AG20443 (cell line): ENCODE data around the gene S100A8.
"Not testable (repeated sequence)": the region's sequence is repeated elsewhere in the genome, so short reads cannot be mapped to it uniquely, and the experiment has no call there.

ENCODE experiments used
- DNase-seq: peaks from one replicate; pipeline ENCODE4 v3.0.0; 2012; ENCODE audit warnings: low spot score, mixed read lengths

The S100A8 gene

DNA sequence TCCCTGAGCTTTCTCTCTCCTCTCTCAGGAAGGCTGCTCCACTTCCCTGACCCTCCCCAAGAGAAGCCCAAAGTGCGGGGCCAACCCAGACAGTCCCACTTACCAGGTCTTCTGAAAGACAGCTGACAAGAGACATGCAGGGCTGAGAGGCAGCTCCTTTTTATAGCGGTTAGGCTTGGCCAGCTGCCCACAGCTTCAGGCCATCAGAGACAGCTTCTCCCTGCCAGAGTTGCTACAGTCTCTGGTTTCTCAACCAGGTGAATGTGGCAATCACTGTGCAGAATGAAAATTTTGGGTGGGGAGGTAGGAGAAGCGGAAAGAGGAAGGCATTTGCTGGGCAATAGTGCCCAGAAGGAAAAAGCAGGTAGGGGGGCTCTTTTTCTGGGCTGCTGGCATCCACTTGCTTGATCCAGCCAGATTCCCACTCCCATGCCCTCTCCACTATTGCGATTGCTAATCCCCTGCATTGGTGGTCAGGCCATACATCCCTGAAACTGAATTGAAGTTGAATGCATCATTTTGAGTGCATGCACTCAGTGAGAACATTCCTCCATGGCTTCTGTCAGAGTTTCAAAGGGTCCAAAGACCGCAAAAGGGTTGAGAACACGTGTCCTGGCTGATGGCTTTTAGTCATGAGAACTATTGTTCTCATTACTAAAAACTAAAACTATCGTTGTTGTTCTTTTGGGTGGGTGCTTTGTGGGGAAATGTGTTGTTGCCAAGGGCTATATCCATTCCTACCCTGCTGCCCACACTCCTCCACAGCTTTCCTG lies at the start of gene S100A8:
Gene S100A8 (minus strand): TSS at position 136 of the 773 bp plus-strand sequence. CDS start 538 bp downstream, outside the sequence.
- no peak for DNase-seq

DNA sequence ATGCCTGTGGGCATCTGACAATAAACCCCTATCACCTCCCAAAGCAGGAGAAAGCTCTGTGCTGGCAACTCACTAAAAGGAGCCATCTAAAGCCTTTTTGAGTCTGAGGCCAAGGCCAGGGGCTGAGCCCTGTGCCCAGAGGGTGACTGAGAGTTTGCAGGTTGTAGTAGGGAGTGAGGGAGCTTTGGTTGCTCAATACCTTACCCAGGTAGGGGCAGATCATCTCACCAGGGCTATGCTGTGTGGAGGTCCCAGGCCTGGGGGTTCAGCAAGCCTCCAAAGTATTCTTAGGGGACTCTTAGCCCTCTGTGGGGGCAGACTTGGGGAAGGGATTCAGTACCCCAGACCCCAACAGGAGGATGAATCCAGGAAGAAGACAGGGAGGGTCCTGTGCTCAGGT lies 48.4 kb upstream of the S100A8 start:
- no peak for DNase-seq

DNA sequence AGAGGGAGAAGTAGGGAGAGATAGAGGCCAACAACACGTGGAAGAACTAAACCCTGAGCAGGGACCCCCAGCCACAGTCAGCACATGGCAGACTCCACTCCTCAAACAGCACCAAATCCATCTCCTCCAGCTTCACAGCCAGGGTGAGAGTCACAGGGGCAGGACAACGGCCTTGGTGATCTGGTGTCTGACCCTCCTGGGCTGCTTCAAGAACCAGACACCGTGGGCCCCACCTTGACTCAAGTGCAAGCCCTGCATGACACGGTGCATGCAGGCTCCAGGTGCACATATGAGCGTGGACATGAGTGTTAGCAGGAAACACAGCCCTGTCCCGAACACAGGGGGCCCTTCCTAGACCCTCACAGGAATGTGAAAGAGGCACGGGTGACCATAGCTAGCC lies 47.7 kb upstream of the S100A8 start:
- DNase-seq, result no peak

DNA sequence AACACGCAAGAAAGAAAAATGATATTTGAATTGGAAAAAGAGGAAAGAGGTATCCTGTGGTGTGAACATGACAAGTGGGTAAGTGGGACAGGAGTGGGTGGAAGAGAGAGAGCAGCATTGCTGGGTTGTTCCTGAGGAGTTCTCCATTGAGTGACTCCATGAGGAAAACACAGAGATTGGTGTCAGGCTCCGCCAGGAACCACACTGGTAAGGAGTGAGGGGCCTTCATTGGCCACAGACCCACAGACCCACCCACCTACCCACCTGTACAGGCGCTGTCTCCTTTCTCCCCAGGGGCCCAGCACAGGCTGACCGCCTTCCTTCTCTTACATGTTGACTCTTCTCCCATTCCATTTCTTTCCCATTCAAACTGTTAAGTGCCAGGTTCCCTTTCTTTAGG lies 46.4 kb upstream of the S100A8 start:
- DNase-seq, result no peak

DNA sequence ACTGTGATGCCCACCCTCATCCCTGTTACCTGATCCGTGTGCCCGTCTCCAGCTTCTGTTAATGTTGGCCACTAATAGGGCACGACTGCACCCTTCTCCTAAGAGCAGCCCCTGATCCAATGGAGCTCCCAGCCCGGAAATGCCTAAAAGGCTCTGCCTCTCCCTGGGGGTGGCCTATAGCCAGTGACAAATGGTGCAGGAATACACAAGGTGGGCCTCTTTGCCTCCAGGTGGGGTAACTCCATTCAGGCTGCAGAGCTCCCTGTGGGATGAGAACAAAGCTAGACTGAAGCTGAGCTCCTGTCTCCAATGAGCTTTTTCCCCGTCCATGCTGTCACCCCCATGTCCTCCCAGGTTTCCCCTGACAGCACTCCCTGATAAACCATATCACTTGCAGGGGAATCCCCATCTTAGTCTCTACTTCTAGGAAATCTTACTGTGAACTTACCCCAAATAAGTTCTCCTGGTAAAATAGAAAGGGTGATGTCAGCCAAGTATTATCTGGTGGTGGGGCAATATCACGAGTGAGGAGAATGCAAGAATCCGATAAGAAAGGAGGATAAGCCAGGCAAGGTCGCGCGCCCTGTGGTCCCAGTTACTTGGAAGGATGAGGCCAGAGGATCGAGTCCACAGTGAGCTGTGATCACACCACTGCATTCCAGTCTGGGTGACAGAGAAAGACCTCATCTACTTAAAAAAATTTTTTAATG lies 44.0 kb upstream of the S100A8 start:
- DNase-seq, result no peak

DNA sequence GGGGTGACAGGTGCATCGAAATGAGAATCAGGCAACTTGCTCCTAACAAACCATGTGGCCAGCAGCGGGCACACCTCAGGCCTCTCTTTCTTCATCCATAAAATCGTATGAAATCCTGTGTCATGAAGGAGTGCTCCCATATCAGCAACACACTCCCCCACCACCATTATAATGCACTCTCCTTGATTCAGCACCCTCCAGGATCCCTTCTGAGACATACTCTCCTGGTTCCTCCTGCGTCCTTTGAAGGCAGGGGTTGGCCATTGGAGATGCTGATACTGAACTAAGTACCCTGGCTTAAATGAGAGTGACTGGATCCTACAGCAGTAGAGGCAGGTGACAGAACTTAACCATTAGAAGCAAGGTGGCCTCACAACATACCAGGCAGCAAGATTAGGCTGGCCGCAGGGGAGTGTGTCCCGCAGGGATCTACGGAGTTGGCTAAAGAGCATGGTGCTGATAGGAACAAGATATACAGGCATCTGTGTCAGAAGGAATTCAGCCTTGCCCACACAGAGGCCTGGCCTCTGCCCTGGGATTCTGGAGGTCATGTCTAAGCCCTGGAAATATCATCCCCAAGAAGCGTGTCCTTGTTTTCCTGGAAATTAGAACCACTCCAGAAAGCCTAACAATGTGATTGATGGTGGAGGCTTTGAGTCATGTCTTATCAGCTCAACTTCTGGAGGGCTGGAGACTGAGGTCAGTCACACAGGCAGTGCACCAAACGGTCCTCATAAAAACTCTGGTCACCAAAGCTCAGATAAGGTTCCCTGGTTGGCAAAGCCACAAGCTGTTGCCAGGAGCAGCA lies 42.2 kb upstream of the S100A8 start:
- peak; percentile 4 for DNase-seq

DNA sequence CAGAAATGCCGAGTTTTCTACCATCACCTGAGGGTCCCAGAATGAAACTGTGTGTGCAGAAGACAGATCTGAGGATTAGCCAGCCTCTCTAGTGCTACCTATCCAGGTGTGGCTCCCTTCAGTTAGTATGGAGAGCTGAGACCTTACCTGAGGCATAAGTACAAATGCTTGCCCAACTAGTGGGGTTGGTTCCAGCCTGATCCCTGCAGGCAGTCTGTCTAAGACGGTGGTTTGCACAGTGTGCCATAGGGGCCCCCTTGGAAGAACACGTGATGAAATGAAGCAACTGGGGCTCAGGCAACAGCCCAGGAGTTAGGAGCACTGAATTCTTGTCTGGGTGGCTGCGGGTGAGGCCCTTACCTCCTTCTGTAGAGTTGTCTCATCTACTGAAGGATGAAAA lies 41.1 kb upstream of the S100A8 start:
- peak; percentile 2 for DNase-seq

DNA sequence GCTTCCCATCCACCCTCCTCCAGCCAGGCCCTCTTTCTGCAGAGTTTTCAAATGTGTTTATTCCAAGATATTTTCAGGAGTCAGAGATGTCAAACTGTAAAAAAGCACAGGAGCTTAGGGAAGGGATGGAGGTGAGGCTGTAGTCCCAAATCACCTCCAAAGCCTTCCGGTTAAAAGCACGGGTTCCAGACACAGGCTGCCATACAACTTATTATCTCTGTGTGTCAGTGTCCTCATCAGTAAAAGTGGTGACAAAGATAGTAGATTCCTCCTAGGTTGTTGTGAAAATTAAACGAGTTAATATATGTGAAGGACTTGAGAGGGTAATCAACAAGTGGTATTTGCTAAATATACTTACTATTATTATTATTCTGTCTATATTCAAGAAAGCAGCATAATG lies 40.6 kb upstream of the S100A8 start:
- no peak for DNase-seq

DNA sequence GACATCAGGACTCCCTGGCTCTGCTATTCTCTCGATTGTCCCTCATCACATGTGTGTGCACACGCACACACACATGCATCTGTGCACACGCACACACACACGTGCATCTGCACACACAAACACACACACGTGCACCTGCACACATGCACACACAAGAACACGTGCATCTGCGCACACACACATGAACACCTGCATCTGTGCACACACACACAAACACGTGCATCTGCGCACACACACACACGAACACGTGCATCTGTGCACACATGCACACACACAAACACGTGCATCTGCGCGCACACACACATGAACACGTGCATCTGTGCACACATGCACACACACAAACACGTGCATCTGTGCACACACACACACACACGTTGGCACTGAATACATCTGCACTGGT lies 40.1 kb upstream of the S100A8 start:
- no peak for DNase-seq

DNA sequence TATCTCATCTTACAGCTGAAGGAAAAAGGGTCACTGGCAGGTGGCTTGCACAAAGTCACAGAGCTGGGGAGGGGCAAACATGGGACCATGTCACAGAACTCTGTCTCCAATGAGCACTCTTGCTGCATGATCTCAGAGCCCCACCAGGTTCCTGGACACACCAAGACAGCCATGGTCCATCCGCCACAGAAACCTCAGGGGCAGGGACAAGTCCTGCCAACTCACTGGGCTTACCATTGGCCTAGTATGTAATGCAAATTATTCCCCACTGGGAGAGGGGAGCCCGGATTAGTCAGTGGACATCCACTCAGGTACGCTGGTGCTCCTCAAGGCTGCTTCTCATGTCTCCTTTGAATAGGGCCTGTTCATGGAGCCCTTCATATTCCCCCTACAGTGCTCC lies 39.7 kb upstream of the S100A8 start:
- no peak for DNase-seq

DNA sequence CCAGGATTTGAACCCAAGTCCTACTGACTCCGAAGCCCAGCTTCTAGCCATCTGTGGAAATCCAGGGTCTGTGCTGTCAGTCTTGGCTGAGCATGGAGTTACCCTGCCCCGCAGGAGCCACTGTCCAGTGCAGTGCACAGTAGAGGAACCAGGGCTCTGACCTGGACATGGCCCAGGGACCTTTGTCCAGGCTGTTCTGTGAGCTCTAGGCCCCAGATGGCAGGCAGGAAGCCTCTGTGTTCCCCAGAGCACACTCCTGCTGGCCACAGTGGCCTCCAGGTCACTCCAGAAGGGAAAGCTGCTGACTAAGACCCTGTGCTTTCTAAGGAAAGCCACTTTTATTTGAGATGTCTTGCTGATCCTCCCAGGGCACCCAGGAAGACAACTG lies 39.3 kb upstream of the S100A8 start:
- DNase-seq, result no peak

DNA sequence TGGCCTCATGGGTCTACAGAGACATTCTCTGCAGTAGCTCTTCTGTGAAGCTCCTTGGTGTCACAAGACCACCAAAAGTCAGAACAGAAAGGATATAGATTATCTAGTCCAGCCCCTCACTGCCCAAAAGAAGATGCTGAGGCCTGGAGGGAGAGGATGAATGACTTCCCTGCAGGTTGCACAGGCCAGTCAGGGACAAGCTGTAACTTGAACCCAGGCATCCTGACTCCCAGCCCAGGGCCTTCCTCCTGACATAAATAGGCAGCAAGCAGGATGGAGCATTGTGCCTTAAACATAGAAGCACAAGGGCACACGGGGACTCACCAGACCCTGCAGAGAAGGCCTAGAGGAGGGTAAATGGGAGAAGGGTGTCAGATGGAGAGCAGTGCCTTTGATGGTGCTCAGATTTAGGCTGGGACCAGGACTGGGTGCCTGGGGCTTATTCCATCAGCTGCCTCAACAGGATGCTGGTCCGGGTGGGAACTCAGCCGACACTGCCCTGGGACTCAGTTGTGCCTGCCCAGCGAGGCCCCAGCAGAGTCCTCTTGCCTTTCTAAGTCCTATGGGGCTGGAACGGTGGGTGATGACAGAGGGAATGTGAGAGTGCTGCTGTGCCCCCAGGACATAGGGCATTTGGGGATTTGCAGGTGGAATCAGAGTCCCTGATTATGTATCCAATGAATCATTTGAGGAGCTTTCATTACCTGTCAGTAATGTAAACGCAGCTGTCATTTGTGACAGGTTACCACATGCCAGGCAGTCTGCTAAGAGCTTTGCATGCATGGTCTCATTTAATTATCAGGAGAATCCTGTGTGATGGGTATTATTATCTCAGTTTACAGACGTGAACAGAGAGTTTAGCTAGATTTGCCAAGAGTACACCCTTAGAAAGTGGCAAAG lies 38.6 kb upstream of the S100A8 start:
- no peak for DNase-seq

DNA sequence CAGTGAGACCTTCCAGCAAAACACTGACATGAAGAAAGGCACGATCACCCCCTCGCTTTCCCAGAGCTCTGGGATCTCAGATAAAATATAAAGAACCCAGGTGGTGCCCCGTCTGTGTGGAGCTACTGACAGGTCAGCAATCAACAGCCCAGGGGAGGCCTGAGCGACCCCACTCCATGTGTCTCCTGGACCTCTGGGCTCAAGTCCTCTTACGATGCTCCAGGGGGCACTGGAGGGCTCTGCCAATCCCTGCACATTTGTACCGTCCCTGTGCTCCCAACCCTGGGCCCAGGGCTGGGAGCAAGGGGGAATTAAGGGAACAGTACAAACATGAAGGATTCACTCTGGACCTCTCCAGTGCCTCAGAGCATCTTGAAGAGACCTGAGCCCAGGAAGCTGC lies 37.9 kb upstream of the S100A8 start:
- no peak for DNase-seq

DNA sequence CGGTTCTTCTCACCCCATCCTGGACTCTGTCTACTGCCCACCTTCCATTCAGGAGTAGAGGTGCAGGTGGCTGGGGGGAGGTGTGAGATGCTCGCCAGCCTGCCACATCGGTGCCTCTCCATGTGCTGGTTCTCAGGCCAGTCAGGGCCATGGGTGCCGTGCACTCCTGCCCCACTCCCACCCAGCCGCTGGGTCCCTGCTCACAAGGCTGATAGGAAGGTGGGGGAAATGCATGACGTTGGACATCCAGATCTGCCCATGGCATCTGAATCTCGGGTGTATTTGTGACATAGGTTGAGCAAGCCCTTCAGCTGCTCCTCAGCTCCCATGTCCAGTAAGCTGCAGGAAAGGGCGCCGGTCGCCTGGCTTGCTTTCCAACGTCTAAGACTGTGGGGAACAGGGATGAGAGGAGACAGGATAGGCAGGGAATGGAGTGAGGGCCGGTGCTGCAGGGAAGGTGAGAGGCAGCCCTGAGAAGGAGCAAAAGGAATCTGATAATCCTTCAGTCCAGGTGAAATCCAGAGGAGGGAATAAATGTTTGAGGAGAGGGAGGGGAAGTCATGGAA lies 37.3 kb upstream of the S100A8 start:
- no peak for DNase-seq

DNA sequence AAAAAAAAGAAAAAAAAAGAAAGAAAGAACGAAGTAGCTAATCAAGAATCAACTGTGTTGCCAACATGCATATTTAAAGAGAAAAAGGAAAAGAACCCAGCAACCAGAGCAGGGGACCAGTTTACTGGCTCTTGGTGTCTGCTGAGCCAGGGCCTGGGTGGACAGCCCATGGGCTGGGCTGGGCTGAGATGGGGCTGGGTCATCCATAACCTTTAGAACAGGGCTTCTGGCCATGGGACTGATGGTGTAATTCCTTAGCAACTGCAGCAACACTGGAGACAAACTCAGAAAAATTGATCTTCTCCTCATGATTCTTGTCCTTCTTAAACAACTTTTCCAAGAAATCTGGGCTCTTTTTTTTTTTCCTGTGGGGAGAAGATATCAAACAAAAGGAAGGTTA lies 35.9 kb upstream of the S100A8 start:
- no peak for DNase-seq

DNA sequence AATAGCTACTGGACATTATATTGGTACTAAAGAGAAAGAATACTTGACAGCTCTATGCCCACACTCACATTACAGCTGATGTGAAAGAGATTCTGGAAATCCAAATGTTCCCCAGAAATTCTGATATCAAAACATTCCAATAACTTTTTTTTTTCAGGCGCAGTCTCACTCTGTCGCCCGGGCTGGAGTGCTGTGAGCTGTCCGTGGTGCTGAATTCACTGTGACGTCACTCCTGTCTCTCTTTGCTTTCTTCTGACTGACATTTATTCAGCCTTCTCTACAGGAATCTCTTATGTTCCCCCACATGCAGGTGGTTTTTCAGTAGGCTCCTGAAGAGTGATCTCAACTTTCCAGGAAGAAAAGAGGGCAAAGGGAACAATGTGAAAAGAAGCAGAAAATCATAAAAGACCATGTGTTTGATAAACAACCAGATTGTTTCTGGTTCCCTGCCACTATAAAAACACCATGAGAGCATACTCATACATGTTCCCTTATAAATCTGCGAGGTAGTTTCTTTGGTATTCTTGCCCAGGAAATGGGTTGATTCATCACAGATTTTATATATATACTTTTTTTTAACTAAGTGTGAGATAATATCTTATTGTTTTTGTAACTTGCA lies 31.7 kb upstream of the S100A8 start:
- DNase-seq, result peak; percentile 63

DNA sequence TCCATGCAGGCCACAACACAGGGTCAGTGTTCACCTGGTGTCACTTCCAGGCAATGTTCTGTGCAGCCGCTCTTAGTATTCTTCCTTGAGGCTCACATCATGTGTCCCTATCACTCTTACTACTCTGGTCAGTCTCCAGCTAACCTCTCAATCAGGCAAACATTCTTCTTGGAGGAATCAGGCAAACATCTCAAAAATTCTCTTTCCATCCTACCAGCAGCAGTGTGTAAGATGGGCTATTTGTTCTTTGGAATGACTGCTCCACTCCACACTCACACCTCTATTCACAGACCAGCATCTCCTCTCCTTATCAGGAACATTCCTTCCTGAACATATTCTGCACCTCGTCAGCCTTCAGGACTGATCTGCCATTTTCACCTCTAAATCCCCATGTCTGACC lies 29.4 kb upstream of the S100A8 start:
- DNase-seq, result no peak

DNA sequence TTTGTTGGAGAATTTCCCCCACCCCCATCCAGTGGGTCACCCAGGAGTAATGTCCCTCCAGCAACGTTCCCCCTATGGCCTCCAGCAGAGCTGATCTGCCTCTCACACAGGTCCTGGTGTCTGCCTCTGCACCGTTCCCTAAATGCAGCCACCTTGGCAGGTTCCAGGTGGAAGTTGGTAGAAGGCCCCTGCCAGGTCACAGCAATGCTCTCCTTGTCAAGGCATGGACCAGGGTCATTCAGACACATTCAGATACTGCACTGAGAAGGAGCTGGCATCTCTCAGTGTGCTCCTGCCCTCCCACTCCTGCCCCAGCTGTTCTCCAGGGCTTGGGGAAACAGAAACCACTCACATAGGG lies 28.5 kb upstream of the S100A8 start:
- DNase-seq, result not testable (repeated sequence)

DNA sequence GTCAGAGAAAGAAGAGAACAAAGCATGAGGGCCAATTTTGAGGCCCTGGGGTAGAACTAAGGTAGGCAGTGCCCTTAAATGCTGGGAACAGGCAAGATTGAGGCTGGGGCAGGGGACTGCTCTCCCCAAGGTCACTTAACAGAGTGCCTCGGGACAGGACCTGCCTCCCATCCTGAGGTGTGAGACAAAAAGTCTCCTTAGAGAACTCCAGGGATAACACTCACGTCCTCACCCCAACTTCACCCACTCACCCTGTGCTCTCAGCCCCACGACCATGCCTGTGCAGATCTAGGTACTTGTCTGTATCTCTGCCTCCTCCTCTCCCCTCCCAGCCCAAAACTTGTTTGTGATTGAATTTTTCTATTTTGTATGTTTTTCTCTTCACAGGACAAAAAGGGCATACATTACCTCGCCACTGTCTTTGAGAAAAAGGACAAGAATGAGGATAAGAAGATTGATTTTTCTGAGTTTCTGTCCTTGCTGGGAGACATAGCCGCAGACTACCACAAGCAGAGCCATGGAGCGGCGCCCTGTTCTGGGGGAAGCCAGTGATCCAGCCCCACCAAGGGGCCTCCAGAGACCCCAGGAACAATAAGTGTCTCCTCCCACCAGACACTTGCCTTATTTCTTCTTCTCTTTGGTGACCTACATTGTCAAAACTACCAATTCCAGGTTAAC lies 28.0 kb upstream of the S100A8 start:
- not testable (repeated sequence) for DNase-seq

DNA sequence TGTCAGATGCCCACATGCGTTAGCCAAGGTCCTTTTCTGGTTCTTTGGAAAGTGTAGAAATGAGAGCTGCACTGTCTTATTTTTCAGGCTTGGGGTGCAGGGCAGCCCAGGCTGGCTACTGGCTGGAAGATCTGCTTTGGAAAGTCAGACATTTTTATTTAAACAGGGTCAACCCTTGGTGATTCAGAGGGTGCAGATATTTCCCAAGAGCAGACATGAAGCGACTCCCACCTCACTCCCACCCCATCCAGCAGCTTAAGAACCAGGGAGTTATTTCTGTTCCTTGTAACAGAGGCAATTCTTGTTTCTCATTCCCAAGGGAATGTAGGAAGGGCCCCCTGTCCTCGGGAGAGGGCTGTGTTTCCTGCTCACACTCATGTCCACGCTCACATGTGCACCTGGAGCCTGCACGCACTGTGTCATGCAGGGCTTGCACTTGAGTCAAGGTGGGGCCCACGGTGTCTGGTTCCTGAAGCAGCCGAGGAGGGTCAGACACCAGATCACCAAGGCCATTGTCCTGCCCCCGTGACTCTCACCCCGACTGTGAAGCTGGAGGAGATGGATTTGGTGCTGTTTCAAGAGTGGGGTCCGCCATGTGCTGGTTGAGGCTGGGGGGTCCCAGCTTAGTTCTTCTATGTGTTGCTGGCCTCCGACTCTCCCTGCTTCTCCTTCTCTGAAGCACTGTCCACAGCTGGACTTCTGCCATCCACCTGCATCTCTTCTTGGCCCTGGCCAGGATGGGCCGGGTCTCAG lies 26.4 kb upstream of the S100A8 start:
- no peak for DNase-seq
